Measurements from ENCODE around the gene ICA1L.

ICA1L gene

GRCh38 chr2:202842690-202843089 lies 28.9 kb downstream of the ICA1L start:
- H3K4me3 ChIP-seq (ENCODE audit: low read depth in 1 of 2, low read length in 2 of 2) = no peak overlapping the region
- H3K27ac ChIP-seq (ENCODE audit: low read depth, low read length) = no peak overlapping the region
- no peak overlapping the region for H3K9ac ChIP-seq (ENCODE audit: low read length)
- no peaks in the 10 kb centered on the region for H3K4me1 ChIP-seq (ENCODE audit: insufficient read depth, low read length)
- no peaks in the 10 kb centered on the region for H3K36me3 ChIP-seq (ENCODE audit: insufficient read depth, low read length)
- no peaks in the 10 kb centered on the region for H3K27me3 ChIP-seq (ENCODE audit: control insufficient read depth in 1 of 2, insufficient read depth in 2 of 2, low read length in 2 of 2)
- no peaks in the 10 kb centered on the region for H3K9me3 ChIP-seq (ENCODE audit: low read length)

GRCh38 chr2:202841090-202841867 lies 30.3 kb downstream of the ICA1L start:
- Histone ChIP-seq H3K27me3 (ENCODE audit: control insufficient read depth in 1 of 2, insufficient read depth in 2 of 2, low read length in 2 of 2) (no peaks in the 10 kb centered on the region), H3K36me3 (ENCODE audit: insufficient read depth, low read length) (no peaks in the 10 kb centered on the region), H3K4me1 (ENCODE audit: insufficient read depth, low read length) (no peaks in the 10 kb centered on the region), H3K9ac (ENCODE audit: low read length) (no peak overlapping the region), H3K27ac (ENCODE audit: low read depth, low read length) (no peak overlapping the region), H3K4me3 (ENCODE audit: low read depth in 1 of 2, low read length in 2 of 2) (no peak overlapping the region), H3K9me3 (ENCODE audit: low read length) (no peaks in the 10 kb centered on the region)

- Histone ChIP-seq H3K4me1 (ENCODE audit: insufficient read depth, low read length) (no peaks in the 10 kb centered on the region), H3K36me3 (ENCODE audit: insufficient read depth, low read length) (no peaks in the 10 kb centered on the region), H3K27me3 (ENCODE audit: control insufficient read depth in 1 of 2, insufficient read depth in 2 of 2, low read length in 2 of 2) (no peaks in the 10 kb centered on the region), H3K9ac (ENCODE audit: low read length) (no peak overlapping the region), H3K4me3 (ENCODE audit: low read depth in 1 of 2, low read length in 2 of 2) (no peak overlapping the region), H3K27ac (ENCODE audit: low read depth, low read length) (no peak overlapping the region), H3K9me3 (ENCODE audit: low read length) (no peaks in the 10 kb centered on the region)
Observed at GRCh38 chr2:202831242-202832220, 40.0 kb downstream of the ICA1L start.

GRCh38 chr2:202824901-202825300 lies 46.7 kb downstream of the ICA1L start:
- no peak overlapping the region for H3K27ac ChIP-seq (ENCODE audit: low read depth, low read length)
- H3K4me1 ChIP-seq (ENCODE audit: insufficient read depth, low read length) = no peaks in the 10 kb centered on the region
- H3K4me3 ChIP-seq (ENCODE audit: low read depth in 1 of 2, low read length in 2 of 2) = no peak overlapping the region
- no peaks in the 10 kb centered on the region for H3K9me3 ChIP-seq (ENCODE audit: low read length)
- no peaks in the 10 kb centered on the region for H3K36me3 ChIP-seq (ENCODE audit: insufficient read depth, low read length)
- H3K9ac ChIP-seq (ENCODE audit: low read length) = no peak overlapping the region
- no peaks in the 10 kb centered on the region for H3K27me3 ChIP-seq (ENCODE audit: control insufficient read depth in 1 of 2, insufficient read depth in 2 of 2, low read length in 2 of 2)

- no peak overlapping the region for H3K9ac ChIP-seq (ENCODE audit: low read length)
- no peak overlapping the region for H3K4me3 ChIP-seq (ENCODE audit: low read depth in 1 of 2, low read length in 2 of 2)
- H3K4me1 ChIP-seq (ENCODE audit: insufficient read depth, low read length) = no peaks in the 10 kb centered on the region
- H3K27ac ChIP-seq (ENCODE audit: low read depth, low read length) = no peak overlapping the region
- H3K27me3 ChIP-seq (ENCODE audit: control insufficient read depth in 1 of 2, insufficient read depth in 2 of 2, low read length in 2 of 2) = no peaks in the 10 kb centered on the region
- no peaks in the 10 kb centered on the region for H3K36me3 ChIP-seq (ENCODE audit: insufficient read depth, low read length)
- H3K9me3 ChIP-seq (ENCODE audit: low read length) = no peaks in the 10 kb centered on the region
Observed at GRCh38 chr2:202822411-202822810, 49.2 kb downstream of the ICA1L start.

- Histone ChIP-seq H3K27me3 (ENCODE audit: control insufficient read depth in 1 of 2, insufficient read depth in 2 of 2, low read length in 2 of 2) (no peaks in the 10 kb centered on the region), H3K9me3 (ENCODE audit: low read length) (no peaks in the 10 kb centered on the region), H3K4me3 (ENCODE audit: low read depth in 1 of 2, low read length in 2 of 2) (no peak overlapping the region), H3K4me1 (ENCODE audit: insufficient read depth, low read length) (no peaks in the 10 kb centered on the region), H3K9ac (ENCODE audit: low read length) (no peak overlapping the region), H3K36me3 (ENCODE audit: insufficient read depth, low read length) (no peaks in the 10 kb centered on the region), H3K27ac (ENCODE audit: low read depth, low read length) (no peak overlapping the region)
Observed at GRCh38 chr2:202821206-202822160, 50.1 kb downstream of the ICA1L start.

- peaks cover 8% of the 10 kb centered on the region for H3K4me1 ChIP-seq (ENCODE audit: insufficient read depth, low read length)
- no peaks in the 10 kb centered on the region for H3K36me3 ChIP-seq (ENCODE audit: insufficient read depth, low read length)
- H3K9ac ChIP-seq (ENCODE audit: low read length) = no peak overlapping the region
- no peak overlapping the region for H3K4me3 ChIP-seq (ENCODE audit: low read depth in 1 of 2, low read length in 2 of 2)
- no peaks in the 10 kb centered on the region for H3K9me3 ChIP-seq (ENCODE audit: low read length)
- no peak overlapping the region for H3K27ac ChIP-seq (ENCODE audit: low read depth, low read length)
- H3K27me3 ChIP-seq (ENCODE audit: control insufficient read depth in 1 of 2, insufficient read depth in 2 of 2, low read length in 2 of 2) = no peaks in the 10 kb centered on the region
Observed at GRCh38 chr2:202818321-202818720, 53.2 kb downstream of the ICA1L start.

GRCh38 chr2:202817771-202818170 lies 53.8 kb downstream of the ICA1L start:
- Histone ChIP-seq H3K27ac (ENCODE audit: low read depth, low read length) (no peak overlapping the region), H3K4me3 (ENCODE audit: low read depth in 1 of 2, low read length in 2 of 2) (no peak overlapping the region), H3K4me1 (ENCODE audit: insufficient read depth, low read length) (peaks cover 8% of the 10 kb centered on the region), H3K27me3 (ENCODE audit: control insufficient read depth in 1 of 2, insufficient read depth in 2 of 2, low read length in 2 of 2) (no peaks in the 10 kb centered on the region), H3K9ac (ENCODE audit: low read length) (no peak overlapping the region), H3K9me3 (ENCODE audit: low read length) (no peaks in the 10 kb centered on the region), H3K36me3 (ENCODE audit: insufficient read depth, low read length) (no peaks in the 10 kb centered on the region)

GRCh38 chr2:202815548-202816360 lies 55.8 kb downstream of the ICA1L start:
- peaks cover 8% of the 10 kb centered on the region for H3K4me1 ChIP-seq (ENCODE audit: insufficient read depth, low read length)
- no peaks in the 10 kb centered on the region for H3K9me3 ChIP-seq (ENCODE audit: low read length)
- H3K27ac ChIP-seq (ENCODE audit: low read depth, low read length) = no peak overlapping the region
- no peaks in the 10 kb centered on the region for H3K27me3 ChIP-seq (ENCODE audit: control insufficient read depth in 1 of 2, insufficient read depth in 2 of 2, low read length in 2 of 2)
- H3K4me3 ChIP-seq (ENCODE audit: low read depth in 1 of 2, low read length in 2 of 2) = no peak overlapping the region
- no peaks in the 10 kb centered on the region for H3K36me3 ChIP-seq (ENCODE audit: insufficient read depth, low read length)
- no peak overlapping the region for H3K9ac ChIP-seq (ENCODE audit: low read length)

GRCh38 chr2:202814226-202814625 lies 57.3 kb downstream of the ICA1L start:
- H3K27me3 ChIP-seq (ENCODE audit: control insufficient read depth in 1 of 2, insufficient read depth in 2 of 2, low read length in 2 of 2) = no peaks in the 10 kb centered on the region
- no peaks in the 10 kb centered on the region for H3K9me3 ChIP-seq (ENCODE audit: low read length)
- H3K4me1 ChIP-seq (ENCODE audit: insufficient read depth, low read length) = peaks cover 8% of the 10 kb centered on the region
- H3K36me3 ChIP-seq (ENCODE audit: insufficient read depth, low read length) = no peaks in the 10 kb centered on the region
- H3K27ac ChIP-seq (ENCODE audit: low read depth, low read length) = no peak overlapping the region
- no peak overlapping the region for H3K4me3 ChIP-seq (ENCODE audit: low read depth in 1 of 2, low read length in 2 of 2)
- H3K9ac ChIP-seq (ENCODE audit: low read length) = no peak overlapping the region
